Eye (tissue), 1 donor: ENCODE measurements around the gene LBX2.

Experiments used
- DNase-seq: peaks from one replicate; pipeline ENCODE4 v3.0.0-alpha.2; 2015

LBX2 gene

GRCh38 chr2:74499267-74499939 lies at the start of gene LBX2:
LBX2 (minus strand) TSS chr2:74499603; CDS start chr2:74499537, 66 bp downstream.
- DNase-seq = peak; percentile 66

GRCh38 chr2:74548285-74548899 lies 49.0 kb upstream of the LBX2 start:
- peak; percentile 56 for DNase-seq

- DNase-seq = no peak
Measured at GRCh38 chr2:74546004-74546403, 46.6 kb upstream of the LBX2 start.

- no peak for DNase-seq
Measured at GRCh38 chr2:74544634-74545033, 45.2 kb upstream of the LBX2 start.

GRCh38 chr2:74542978-74543377 lies 43.6 kb upstream of the LBX2 start:
- DNase-seq = no peak

GRCh38 chr2:74540291-74540690 lies 40.9 kb upstream of the LBX2 start:
- DNase-seq = no peak

GRCh38 chr2:74538881-74539339 lies 39.5 kb upstream of the LBX2 start:
- no peak for DNase-seq

- DNase-seq = no peak
Measured at GRCh38 chr2:74537140-74537539, 37.7 kb upstream of the LBX2 start.

- DNase-seq = no peak
Measured at GRCh38 chr2:74536166-74536950, 37.0 kb upstream of the LBX2 start.

- DNase-seq = no peak
Measured at GRCh38 chr2:74535440-74535965, 36.1 kb upstream of the LBX2 start.

GRCh38 chr2:74534411-74534810 lies 35.0 kb upstream of the LBX2 start:
- no peak for DNase-seq

GRCh38 chr2:74533464-74533863 lies 34.1 kb upstream of the LBX2 start:
- DNase-seq = no peak

- DNase-seq = no peak
Measured at GRCh38 chr2:74532222-74532621, 32.8 kb upstream of the LBX2 start.

- no peak for DNase-seq
Measured at GRCh38 chr2:74531666-74532065, 32.3 kb upstream of the LBX2 start.

- DNase-seq = peak; percentile 65
Measured at GRCh38 chr2:74530239-74531187, 31.1 kb upstream of the LBX2 start.

- DNase-seq = peak; percentile 99
Measured at GRCh38 chr2:74529357-74530238, 30.2 kb upstream of the LBX2 start, which contains the start of the genes AUP1 and HTRA2. AUP1 (minus strand) TSS chr2:74529706; CDS start chr2:74529629, 77 bp downstream. HTRA2 (plus strand) TSS chr2:74529933; CDS start chr2:74530007, 74 bp downstream.

GRCh38 chr2:74528600-74529356 lies 29.4 kb upstream of the LBX2 start:
- no peak for DNase-seq

GRCh38 chr2:74527741-74528140 lies 28.3 kb upstream of the LBX2 start:
- DNase-seq = no peak

- DNase-seq = no peak
Measured at GRCh38 chr2:74526649-74527230, 27.3 kb upstream of the LBX2 start.
